HepG2 (cell line): ENCODE measurements around the gene PEX11B. TPM values are rescaled to one million over a fixed set of nuclear protein-coding genes. Genes with fewer than 3 reads are reported as not detected.

Source experiments
- CTCF ChIP-seq: sonication (generic); formaldehyde crosslinking; IDR thresholded peaks from 2 replicates; pipeline ENCODE4 v1.5.0; 2020; ENCODE audit warnings: mild to moderate bottlenecking, missing genetic modification reagents, moderate library complexity
- FOSL2 ChIP-seq: sonication (generic); formaldehyde crosslinking; IDR thresholded peaks from 2 replicates; pipeline ENCODE4 v1.4.0; 2020; ENCODE audit warnings: missing genetic modification reagents
- FOXA1 ChIP-seq, 2 experiments: fragments of 450-650 bp in 1 of 2; sonication (generic) in 1 of 2; formaldehyde crosslinking in 1 of 2; IDR thresholded peaks; 2 replicates each; pipeline versions ENCODE4 v1.4.0 to v1.6.1; 2016 to 2020; ENCODE audit warnings: missing genetic modification reagents in 1 of 2
- GPN1 ChIP-seq: sonication (generic); formaldehyde crosslinking; IDR thresholded peaks from 2 replicates; pipeline ENCODE4 v1.5.1; 2020; ENCODE audit warnings: missing genetic modification reagents, borderline replicate concordance
- LBX2 ChIP-seq: sonication (generic); formaldehyde crosslinking; IDR thresholded peaks from 2 replicates; pipeline ENCODE4 v1.5.0; 2020; ENCODE audit warnings: missing genetic modification reagents, mild to moderate bottlenecking, borderline replicate concordance
- MIER2 ChIP-seq: IDR thresholded peaks from 2 replicates; pipeline ENCODE4 v1.6.1; 2016; ENCODE audit warnings: missing biosample characterization, missing genetic modification reagents
- MZF1 ChIP-seq: sonication (generic); formaldehyde crosslinking; IDR thresholded peaks from 2 replicates; pipeline ENCODE4 v1.8.1; 2023; ENCODE audit warnings: mild to moderate bottlenecking, missing genetic modification reagents, borderline replicate concordance
- PATZ1 ChIP-seq: sonication (generic); formaldehyde crosslinking; IDR thresholded peaks from 2 replicates; pipeline ENCODE4 v1.4.0; 2020; ENCODE audit warnings: missing genetic modification reagents
- PHF5A ChIP-seq: IDR thresholded peaks from one replicate; pipeline ENCODE4 v1.6.1; 2018; ENCODE audit warnings: low read depth, missing genetic modification reagents; ENCODE audit not compliant: unreplicated experiment
- SRSF9 ChIP-seq: fragments of 200-400 bp; formaldehyde crosslinking; IDR thresholded peaks from 2 replicates; pipeline ENCODE4 v1.6.1; 2018; ENCODE audit warnings: borderline replicate concordance, mild to moderate bottlenecking, low read depth, low read length; ENCODE audit not compliant: insufficient read depth, poor library complexity, severe bottlenecking
- SSRP1 ChIP-seq: IDR thresholded peaks from 2 replicates; pipeline ENCODE4 v1.6.1; 2016; ENCODE audit warnings: control low read depth
- WIZ ChIP-seq: sonication (generic); formaldehyde crosslinking; IDR thresholded peaks from 2 replicates; pipeline ENCODE4 v1.5.1; 2020; ENCODE audit warnings: mild to moderate bottlenecking, missing genetic modification reagents
- YEATS4 ChIP-seq: sonication (generic); formaldehyde crosslinking; IDR thresholded peaks from 2 replicates; pipeline ENCODE4 v1.4.0; 2020; ENCODE audit warnings: missing genetic modification reagents, borderline replicate concordance
- ZNF230 ChIP-seq: sonication (generic); formaldehyde crosslinking; IDR thresholded peaks from 2 replicates; pipeline ENCODE4 v1.4.0; 2020; ENCODE audit warnings: mild to moderate bottlenecking, missing genetic modification reagents
- ZNF24 ChIP-seq: fragments of 450-650 bp; IDR thresholded peaks from 2 replicates; pipeline ENCODE4 v1.6.1; 2017; ENCODE audit warnings: antibody characterized with exemption, mild to moderate bottlenecking
- ZNF292 ChIP-seq: sonication (generic); formaldehyde crosslinking; IDR thresholded peaks from 2 replicates; pipeline ENCODE4 v1.8.1; 2022; ENCODE audit warnings: mild to moderate bottlenecking, low read depth, missing genetic modification reagents, borderline replicate concordance
- ZNF512B ChIP-seq: sonication (generic); formaldehyde crosslinking; IDR thresholded peaks from 2 replicates; pipeline ENCODE4 v1.5.1; 2020; ENCODE audit warnings: missing genetic modification reagents, mild to moderate bottlenecking, borderline replicate concordance
- ZNF546 ChIP-seq: sonication (generic); formaldehyde crosslinking; conservative IDR thresholded peaks from 2 replicates; pipeline ENCODE4 v1.8.1; 2023; ENCODE audit warnings: mild to moderate bottlenecking, missing genetic modification reagents
- ZNF598 ChIP-seq: sonication (generic); formaldehyde crosslinking; IDR thresholded peaks from 2 replicates; pipeline ENCODE4 v1.5.1; 2020; ENCODE audit warnings: mild to moderate bottlenecking, missing genetic modification reagents, borderline replicate concordance
- ZNF768 ChIP-seq: sonication (generic); formaldehyde crosslinking; IDR thresholded peaks from 2 replicates; pipeline ENCODE4 v1.4.0; 2020; ENCODE audit warnings: missing genetic modification reagents
- ZSCAN22 ChIP-seq: sonication (generic); formaldehyde crosslinking; IDR thresholded peaks from 2 replicates; pipeline ENCODE4 v1.4.0; 2020; ENCODE audit warnings: mild to moderate bottlenecking, missing genetic modification reagents
- polyA plus RNA-seq, 8 experiments: library from polyadenylated mRNA; depleted of rRNA in 3 of 8; stranded (reverse) in 7 of 8; unstranded in 1 of 8; fragments of >200 nt; fragmentation: Illumina TruSeq in 4 of 8; extraction: Trizol in 4 of 8; gene quantifications; 2 replicates each; pipeline versions ENCODE4 v1.2.1 to v1.2.3, GENCODE V29; 2011 to 2016; ENCODE audit warnings: low read depth in 4 of 8, missing spikeins in 1 of 8, mixed read lengths in 1 of 8; ENCODE audit not compliant: insufficient read depth in 1 of 8
- total RNA-seq, 5 experiments: library from RNA; depleted of rRNA; stranded (reverse); fragments of >200 nt; fragmentation: Illumina TruSeq; extraction: Trizol; gene quantifications; 2 replicates each; pipeline ENCODE4 v1.2.3, GENCODE V29; 2016; ENCODE audit warnings: low read depth in 1 of 5

Gene PEX11B
- total and polyA plus RNA-seq, 2 of the 13 experiments (the other 11 are each of a cell fraction or from before 2014, with no cell fraction given) = 21.6 to 48.4 TPM

- TF ChIP-seq ZNF292 (CRISPR knock-in tag) (peak; percentile 62; the same call in 1 of the 2 replicates), MZF1 (CRISPR knock-in tag) (no peak), ZNF24 (no peak), CTCF (CRISPR knock-in tag) (peak; percentile 64), PHF5A (CRISPR knock-in tag) (no peak), ZNF546 (no peak; the same call in 1 of the 2 replicates), SSRP1 (CRISPR knock-in tag) (no peak), FOSL2 (no peak), WIZ (CRISPR knock-in tag) (no peak), PATZ1 (CRISPR knock-in tag) (peak; percentile 55; the same call in 1 of the 2 replicates), ZNF230 (CRISPR knock-in tag) (peak; percentile 52; the same call in 1 of the 2 replicates), ZNF598 (CRISPR knock-in tag) (no peak), LBX2 (no peak), SRSF9 (no peak), ZSCAN22 (CRISPR knock-in tag) (no peak), ZNF512B (CRISPR knock-in tag) (peak; percentile 79; the same call in 1 of the 2 replicates), MIER2 (CRISPR knock-in tag) (no peak), YEATS4 (CRISPR knock-in tag) (no peak; the same call in 1 of the 2 replicates), FOXA1 (IDR thresholded peaks at IDR 0.05) (no peak), FOXA1 (CRISPR knock-in tag; IDR thresholded peaks at IDR 0.05) (peak; percentile 3; the same call in 1 of the 2 replicates), ZNF768 (CRISPR knock-in tag) (peak; percentile 10; the same call in 1 of the 2 replicates), GPN1 (CRISPR knock-in tag) (no peak)
These were observed 42.1 kb upstream of the PEX11B start (continued) for GRCh38 chr1:145960468-145961108.
